Bone marrow (tissue), 2 donors: ENCODE data around the gene LAMC1.

Source experiments
- DNase-seq, 2 donors: peaks; one replicate each; lab custom pipeline; 2025; lab: John Stamatoyannopoulos, UW

Gene LAMC1

GRCh38 chr1:183106746-183107145 lies 83.5 kb downstream of the LAMC1 start:
- DNase-seq = no peak

DNA sequence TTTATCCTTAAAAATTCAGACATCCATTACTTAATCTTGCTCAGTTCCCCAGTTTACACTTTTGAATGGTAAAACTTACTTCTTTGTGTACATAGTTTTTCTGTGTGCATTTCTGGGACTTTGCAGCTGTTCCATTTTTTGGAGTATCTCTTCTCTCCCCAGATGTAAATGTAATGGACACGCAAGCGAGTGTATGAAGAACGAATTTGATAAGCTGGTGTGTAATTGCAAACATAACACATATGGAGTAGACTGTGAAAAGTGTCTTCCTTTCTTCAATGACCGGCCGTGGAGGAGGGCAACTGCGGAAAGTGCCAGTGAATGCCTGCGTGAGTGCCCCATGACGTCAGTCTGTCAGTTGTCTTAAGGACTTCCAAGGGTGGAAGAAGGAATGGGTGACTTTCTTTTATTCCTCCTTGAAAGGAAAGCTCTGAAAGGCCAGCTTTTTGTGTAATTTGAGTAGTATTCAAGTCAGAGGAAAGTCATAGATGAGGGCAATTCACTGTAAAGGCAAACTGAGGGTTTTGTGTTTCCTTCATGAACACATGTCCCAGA lies 87.2 kb downstream of the LAMC1 start:
- no peak for DNase-seq

- no peak for DNase-seq
Measured at GRCh38 chr1:183114441-183114840, 91.2 kb downstream of the LAMC1 start.

- DNase-seq = no peak
Measured at GRCh38 chr1:183116416-183116815, 93.2 kb downstream of the LAMC1 start.

GRCh38 chr1:183121609-183122008 lies 98.4 kb downstream of the LAMC1 start:
- no peak for DNase-seq

DNA sequence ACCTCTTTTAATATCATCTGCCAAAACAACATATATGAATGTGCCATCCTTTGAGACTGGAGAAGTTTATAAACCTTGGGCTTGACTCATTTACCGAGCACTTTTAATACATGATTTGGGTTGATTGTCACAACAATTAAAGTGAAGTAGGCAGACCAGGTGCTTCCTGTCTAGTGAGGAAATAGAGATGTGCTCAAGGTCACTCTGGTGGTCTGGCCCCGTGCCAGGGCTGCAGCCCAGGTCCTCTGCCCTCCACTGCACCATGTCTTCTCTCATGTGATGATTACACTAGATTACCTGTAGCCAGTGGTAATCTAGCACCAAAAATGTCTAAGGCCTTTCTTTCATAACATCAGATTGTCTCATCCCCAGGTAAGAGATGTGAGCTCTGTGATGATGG lies 101.0 kb downstream of the LAMC1 start:
- DNase-seq = no peak

DNA sequence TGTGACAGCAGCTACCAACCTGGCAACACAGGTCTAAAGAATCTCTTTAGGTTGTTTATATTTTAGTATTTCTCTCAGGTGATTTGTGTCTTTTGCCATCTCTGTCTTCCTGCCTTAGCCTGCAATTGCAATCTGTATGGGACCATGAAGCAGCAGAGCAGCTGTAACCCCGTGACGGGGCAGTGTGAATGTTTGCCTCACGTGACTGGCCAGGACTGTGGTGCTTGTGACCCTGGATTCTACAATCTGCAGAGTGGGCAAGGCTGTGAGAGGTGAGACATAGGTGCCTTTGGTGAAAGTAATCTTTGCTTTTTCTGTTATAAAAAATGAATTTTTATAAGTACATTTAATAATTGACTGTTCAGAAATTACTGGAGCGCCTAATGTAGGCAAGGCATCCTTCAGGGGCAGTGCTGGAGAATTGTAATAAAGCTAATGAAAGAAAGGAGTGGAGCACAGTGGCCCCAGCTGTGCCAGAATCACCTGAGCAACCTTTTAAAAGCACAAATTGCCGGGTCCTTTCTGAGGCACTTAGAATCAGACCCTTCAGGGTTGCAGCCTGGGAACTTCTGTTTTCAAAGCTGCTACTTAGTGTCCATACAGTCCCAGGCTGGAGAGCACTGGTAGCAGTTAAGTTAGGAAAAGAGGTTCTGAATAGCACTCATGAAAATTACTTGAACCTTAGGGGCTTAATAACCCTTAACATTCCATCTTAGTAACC lies 102.2 kb downstream of the LAMC1 start:
- no peak for DNase-seq

- DNase-seq = no peak
Measured at GRCh38 chr1:183126000-183126366, 102.8 kb downstream of the LAMC1 start.

DNA sequence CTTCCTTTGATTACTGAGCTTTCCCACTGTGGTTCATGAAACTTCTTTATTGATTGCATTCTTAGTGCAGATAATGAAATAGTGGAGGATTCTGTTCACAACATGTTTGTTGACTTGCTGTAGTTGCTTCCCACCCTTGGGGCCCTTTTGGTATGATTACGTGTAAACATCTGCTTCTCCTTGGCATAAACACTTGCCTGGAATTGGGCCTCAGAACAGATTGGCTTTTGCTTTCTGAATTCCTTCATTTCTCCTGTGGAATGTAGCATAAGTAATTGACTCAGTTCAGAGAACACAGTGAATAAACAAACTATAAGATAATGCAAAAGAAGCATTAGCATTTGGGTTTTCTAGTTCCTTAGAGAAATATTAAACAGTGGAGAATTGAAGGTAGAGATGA lies 103.3 kb downstream of the LAMC1 start:
- DNase-seq = no peak

GRCh38 chr1:183129921-183130690 lies 106.9 kb downstream of the LAMC1 start:
- DNase-seq = no peak

- no peak for DNase-seq
Measured at GRCh38 chr1:183131166-183131565, 107.9 kb downstream of the LAMC1 start.

DNA sequence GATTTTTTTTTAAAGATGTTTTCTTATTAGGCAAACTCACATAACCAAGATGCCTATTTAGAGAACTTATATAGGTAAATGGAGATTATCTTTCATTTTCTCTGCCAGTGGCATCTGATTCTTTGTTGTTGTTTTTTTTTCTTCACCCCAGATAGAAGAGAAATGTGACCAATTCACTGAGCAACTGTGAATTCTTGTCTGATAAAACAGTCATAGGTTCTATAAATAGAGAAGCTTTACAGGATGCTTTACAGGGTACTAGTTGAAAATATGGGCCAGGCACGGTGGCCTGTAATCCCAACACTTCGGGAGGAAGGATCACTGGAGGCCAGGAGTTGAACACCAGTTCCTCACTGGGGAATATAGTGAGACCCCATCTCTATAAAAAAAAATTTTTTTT lies 112.1 kb downstream of the LAMC1 start:
- no peak for DNase-seq

GRCh38 chr1:183137782-183138181 lies 114.6 kb downstream of the LAMC1 start:
- DNase-seq = no peak

DNA sequence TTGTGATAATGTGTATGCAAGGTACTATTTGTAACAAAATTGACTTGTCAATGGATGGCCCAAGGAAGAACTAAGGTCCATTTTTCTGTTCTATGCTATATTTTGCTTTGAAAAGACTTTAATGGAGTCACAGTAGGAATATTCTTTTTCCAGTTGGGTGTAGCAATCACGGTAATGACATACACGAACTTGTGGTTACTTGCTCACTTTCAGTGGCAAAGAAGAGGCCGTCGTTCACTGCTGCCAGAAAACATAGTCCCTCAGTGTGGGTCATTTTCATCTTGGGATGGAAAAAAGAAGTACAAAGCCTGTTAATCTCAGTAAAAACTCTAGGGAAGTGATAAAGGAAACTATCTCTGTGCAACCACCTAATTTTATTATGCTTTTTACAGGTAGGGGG lies 115.1 kb downstream of the LAMC1 start:
- DNase-seq = no peak

GRCh38 chr1:183139281-183139942 lies 116.2 kb downstream of the LAMC1 start:
- no peak for DNase-seq

DNA sequence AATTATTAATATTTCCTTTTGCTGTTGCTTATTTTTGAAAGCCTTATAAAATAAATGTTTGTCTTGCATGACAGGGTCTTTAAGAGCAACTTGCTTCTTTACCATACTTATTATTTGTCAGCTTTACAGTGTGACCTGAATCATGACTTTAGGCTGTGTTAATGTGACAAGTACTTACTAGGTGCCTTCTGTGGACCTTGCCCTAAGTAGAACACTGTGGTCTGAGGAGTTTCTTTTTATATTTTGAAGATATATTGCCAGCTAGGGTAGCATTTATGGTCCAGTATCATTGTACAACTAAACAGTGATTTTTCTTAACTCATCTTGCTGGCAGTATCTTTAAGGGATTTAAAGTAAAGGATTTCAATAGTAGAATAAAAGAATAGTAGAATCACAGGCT lies 117.4 kb downstream of the LAMC1 start:
- DNase-seq = no peak

DNA sequence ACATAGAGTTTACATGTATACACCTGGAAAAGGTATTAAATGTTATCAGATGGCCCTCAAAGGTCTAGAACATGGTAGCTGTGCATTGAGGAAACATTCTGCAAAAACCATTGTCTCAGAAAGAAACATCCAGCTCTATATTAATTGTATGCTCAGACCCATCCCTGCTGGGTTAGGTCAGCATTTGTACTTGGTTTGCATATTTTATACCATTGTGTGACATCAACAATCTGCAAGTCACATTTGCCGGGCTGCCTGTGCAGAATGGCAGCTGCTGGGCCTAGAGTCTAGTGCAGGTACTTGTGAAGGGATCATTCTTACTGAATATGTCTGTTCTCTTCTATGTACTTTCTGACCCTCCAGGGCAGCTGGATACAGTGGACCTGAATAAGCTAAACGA lies 119.0 kb downstream of the LAMC1 start:
- no peak for DNase-seq

DNA sequence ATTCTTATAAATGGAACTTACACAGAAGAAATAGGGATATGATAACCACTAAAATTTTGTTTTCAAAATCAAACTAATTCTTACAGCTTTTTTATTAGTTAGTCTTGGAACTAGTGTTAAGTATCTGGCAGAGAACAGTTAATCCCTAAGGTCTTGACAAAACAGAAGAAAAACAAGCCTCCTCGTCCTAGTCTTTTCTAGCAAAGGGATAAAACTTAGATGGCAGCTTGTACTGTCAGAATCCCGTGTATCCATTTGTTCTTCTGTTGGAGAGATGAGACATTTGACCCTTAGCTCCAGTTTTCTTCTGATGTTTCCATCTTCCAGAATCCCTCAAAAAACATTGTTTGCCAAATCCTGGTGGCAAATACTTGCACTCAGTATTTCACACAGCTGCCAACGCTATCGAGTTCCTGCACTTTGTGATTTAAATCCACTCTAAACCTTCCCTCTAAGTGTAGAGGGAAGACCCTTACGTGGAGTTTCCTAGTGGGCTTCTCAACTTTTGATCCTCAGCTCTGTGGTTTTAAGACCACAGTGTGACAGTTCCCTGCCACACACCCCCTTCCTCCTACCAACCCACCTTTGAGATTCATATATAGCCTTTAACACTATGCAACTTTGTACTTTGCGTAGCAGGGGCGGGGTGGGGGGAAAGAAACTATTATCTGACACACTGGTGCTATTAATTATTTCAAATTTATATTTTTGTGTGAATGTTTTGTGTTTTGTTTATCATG lies 120.5 kb downstream of the LAMC1 start:
- DNase-seq = no peak

- no peak for DNase-seq
Measured at GRCh38 chr1:183144752-183145151, 121.5 kb downstream of the LAMC1 start.

DNA sequence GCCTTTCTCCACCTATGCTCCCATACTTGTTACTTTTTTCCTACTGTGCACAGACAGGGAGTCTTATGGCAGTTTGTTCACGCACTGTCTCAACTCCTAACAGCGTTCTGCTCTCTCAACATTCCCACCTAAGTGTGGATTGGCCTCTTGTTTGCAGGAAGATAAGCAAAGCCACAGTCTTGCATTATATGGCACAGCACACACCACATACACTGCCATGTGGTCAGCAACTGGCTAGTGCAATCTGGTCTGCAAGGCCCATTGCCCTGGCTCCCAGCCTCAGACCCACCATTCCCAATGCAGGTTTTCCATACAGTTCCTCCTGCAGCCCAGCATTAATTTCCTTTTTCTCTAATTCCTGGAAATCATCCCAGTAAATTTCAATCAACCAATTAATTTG lies 124.5 kb downstream of the LAMC1 start:
- DNase-seq = no peak

- DNase-seq = no peak
Measured at GRCh38 chr1:183148599-183148998, 125.4 kb downstream of the LAMC1 start.

- DNase-seq = no peak
Measured at GRCh38 chr1:183149273-183149672, 126.1 kb downstream of the LAMC1 start.
